ENCODE results near the gene NT5C2.
"Not testable (repeated sequence)": the region's sequence is repeated elsewhere in the genome, so short reads cannot be mapped to it uniquely, and the experiment has no call there.

NT5C2 gene

DNA sequence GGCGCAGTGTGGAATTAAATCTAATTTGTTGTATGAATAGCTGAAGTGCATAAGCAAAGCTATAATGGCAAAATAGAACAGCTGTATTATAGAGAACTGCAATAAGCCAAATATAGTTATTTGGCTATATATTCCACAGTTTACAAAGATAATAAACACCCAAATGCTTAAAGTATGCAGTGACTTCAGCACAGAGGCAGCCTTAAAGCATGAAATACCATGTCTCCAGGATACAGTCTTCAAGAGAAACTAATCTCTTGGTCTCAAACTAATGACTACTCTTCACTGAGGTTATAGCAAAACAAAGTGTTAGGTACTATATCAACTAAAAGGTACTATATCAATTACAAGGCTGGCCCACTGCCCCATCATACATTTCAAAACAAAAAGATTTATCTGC is 48.0 kb downstream of the NT5C2 start:
- TF ChIP-seq POLR2A (IDR thresholded peaks at IDR 0.05; ENCODE audit: extremely low read depth, insufficient read length): no peak
- TF ChIP-seq CTCF (IDR thresholded peaks at IDR 0.05; ENCODE audit: low read depth, low read length): no peak
- no peak for TF ChIP-seq MYC (IDR thresholded peaks at IDR 0.05; ENCODE audit: low read depth, low read length)
- no peak for TF ChIP-seq MAX (IDR thresholded peaks at IDR 0.05; ENCODE audit: low read depth, low read length)
- H3K4me3 ChIP-seq (ENCODE audit: low read depth, low read length): no peak overlapping the region
- no peak for DNase-seq (ENCODE audit: low read depth)

GRCh38 chr10:103144041-103144440 is 49.0 kb downstream of the NT5C2 start:
- H3K4me3 ChIP-seq (ENCODE audit: low read depth, low read length): no peak overlapping the region
- TF ChIP-seq MAX (IDR thresholded peaks at IDR 0.05; ENCODE audit: low read depth, low read length): no peak
- no peak for TF ChIP-seq MYC (IDR thresholded peaks at IDR 0.05; ENCODE audit: low read depth, low read length)
- TF ChIP-seq CTCF (IDR thresholded peaks at IDR 0.05; ENCODE audit: low read depth, low read length): no peak
- TF ChIP-seq POLR2A (IDR thresholded peaks at IDR 0.05; ENCODE audit: extremely low read depth, insufficient read length): no peak
- DNase-seq (ENCODE audit: low read depth): no peak

DNA sequence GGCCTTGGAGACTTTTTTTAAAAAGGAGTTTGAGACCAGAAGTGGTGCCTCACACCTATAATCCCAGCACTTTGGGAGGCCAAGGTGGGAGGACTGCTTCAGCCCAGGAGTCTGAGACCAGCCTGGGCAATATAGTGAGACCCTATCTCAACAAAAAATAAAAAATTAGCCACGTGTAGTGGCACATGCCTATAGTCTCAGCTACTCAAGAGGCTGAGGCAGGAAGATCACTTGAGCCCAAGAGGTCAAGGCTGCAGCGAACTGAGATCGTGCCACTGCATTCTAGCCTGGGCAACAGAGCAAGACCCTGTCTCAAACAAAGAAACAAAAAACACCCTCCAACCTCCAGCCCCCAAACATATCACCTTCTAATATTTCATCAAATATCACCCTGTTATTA is 49.4 kb downstream of the NT5C2 start:
- DNase-seq (ENCODE audit: low read depth); H3K4me3 ChIP-seq (ENCODE audit: low read depth, low read length): not testable (repeated sequence)

- no peak overlapping the region for H3K4me3 ChIP-seq (ENCODE audit: low read depth, low read length)
- TF ChIP-seq MYC (IDR thresholded peaks at IDR 0.05; ENCODE audit: low read depth, low read length) (no peak), POLR2A (IDR thresholded peaks at IDR 0.05; ENCODE audit: extremely low read depth, insufficient read length) (no peak), CTCF (IDR thresholded peaks at IDR 0.05; ENCODE audit: low read depth, low read length) (no peak), MAX (IDR thresholded peaks at IDR 0.05; ENCODE audit: low read depth, low read length) (no peak)
- no peak for DNase-seq (ENCODE audit: low read depth)
Observed at GRCh38 chr10:103141950-103142349, 51.1 kb downstream of the NT5C2 start.

- TF ChIP-seq MAX (IDR thresholded peaks at IDR 0.05; ENCODE audit: low read depth, low read length): no peak
- TF ChIP-seq MYC (IDR thresholded peaks at IDR 0.05; ENCODE audit: low read depth, low read length): no peak
- TF ChIP-seq POLR2A (IDR thresholded peaks at IDR 0.05; ENCODE audit: extremely low read depth, insufficient read length): no peak
- TF ChIP-seq CTCF (IDR thresholded peaks at IDR 0.05; ENCODE audit: low read depth, low read length): no peak
- no peak for DNase-seq (ENCODE audit: low read depth)
- no peak overlapping the region for H3K4me3 ChIP-seq (ENCODE audit: low read depth, low read length)
Observed at GRCh38 chr10:103140469-103140868, 52.6 kb downstream of the NT5C2 start.

DNA sequence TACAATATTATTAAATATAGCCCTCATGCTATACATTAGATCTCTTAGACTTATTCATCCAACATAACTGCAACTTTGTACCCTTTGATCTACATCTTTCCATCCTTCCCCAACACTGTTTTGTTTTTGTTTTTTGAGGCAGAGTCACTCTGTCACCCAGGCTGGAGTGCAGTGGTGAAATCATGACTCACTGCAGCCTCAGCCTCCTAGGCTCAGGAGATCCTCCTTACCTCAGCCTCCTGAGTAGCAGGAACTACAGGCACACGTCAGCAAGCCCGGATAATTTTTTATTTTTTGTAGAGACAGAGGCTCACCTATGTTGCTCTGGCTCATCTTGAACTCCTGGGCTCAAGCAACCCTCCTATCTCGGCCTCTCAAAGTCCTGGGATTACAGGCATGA is 53.3 kb downstream of the NT5C2 start:
- DNase-seq (ENCODE audit: low read depth): peak; percentile 22
- no peak overlapping the region for H3K4me3 ChIP-seq (ENCODE audit: low read depth, low read length)
- TF ChIP-seq MYC (IDR thresholded peaks at IDR 0.05; ENCODE audit: low read depth, low read length) (no peak), POLR2A (IDR thresholded peaks at IDR 0.05; ENCODE audit: extremely low read depth, insufficient read length) (no peak), MAX (IDR thresholded peaks at IDR 0.05; ENCODE audit: low read depth, low read length) (no peak), CTCF (IDR thresholded peaks at IDR 0.05; ENCODE audit: low read depth, low read length) (no peak)

- H3K4me3 ChIP-seq (ENCODE audit: low read depth, low read length); DNase-seq (ENCODE audit: low read depth): not testable (repeated sequence)
Observed at GRCh38 chr10:103135168-103135567, 57.9 kb downstream of the NT5C2 start.

All from NB4 (cell line).